ENCODE results near the gene CTPS1.

The CTPS1 gene, protein sequence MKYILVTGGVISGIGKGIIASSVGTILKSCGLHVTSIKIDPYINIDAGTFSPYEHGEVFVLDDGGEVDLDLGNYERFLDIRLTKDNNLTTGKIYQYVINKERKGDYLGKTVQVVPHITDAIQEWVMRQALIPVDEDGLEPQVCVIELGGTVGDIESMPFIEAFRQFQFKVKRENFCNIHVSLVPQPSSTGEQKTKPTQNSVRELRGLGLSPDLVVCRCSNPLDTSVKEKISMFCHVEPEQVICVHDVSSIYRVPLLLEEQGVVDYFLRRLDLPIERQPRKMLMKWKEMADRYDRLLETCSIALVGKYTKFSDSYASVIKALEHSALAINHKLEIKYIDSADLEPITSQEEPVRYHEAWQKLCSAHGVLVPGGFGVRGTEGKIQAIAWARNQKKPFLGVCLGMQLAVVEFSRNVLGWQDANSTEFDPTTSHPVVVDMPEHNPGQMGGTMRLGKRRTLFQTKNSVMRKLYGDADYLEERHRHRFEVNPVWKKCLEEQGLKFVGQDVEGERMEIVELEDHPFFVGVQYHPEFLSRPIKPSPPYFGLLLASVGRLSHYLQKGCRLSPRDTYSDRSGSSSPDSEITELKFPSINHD

DNA sequence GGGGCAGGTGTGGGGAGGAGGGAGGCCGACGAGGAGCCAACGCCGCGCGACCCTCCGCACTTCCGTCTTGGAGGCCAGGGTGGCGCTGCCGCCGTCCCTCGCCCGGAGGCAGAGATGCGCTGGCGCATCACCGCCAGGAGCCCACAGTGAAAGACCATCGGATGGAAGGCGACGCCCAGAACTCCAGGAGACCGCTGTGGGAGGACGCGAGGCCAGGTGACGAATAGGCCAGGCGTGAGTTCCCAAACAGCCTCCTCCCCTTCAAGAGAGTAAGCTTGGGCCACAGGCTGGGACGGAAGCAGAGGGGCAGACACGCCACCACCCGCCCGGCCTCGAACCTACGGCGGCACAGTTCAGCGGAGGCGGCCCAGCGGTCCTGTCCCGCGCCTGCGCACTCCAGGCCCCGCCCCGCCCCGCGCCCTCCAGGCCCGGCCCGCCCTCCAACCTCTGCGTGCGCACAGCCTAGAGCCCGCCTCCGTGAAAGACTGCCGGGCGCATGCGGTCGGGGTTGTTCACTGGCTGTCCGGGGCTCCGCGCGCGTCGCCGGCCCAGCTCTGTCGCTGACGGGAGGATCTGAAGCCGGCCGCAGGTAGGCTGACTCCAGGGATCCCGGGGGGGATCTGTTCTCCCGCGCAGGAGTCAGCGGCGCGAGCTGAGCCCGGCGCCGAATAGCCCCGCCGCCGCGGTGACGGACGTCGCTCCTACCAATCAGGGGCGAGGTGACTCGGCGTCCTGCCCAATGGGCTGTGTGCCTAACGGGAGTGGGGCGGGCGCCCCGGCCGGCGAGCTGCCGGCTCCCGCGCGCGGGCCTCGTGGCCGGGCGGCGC lies at the start of gene CTPS1:
TSS of gene CTPS1 (plus strand) at position 456 of the 827 bp plus-strand sequence. CDS start 3,595 bp downstream, outside the sequence.
- DNase-seq, result peak; percentile 85 to 90

DNA sequence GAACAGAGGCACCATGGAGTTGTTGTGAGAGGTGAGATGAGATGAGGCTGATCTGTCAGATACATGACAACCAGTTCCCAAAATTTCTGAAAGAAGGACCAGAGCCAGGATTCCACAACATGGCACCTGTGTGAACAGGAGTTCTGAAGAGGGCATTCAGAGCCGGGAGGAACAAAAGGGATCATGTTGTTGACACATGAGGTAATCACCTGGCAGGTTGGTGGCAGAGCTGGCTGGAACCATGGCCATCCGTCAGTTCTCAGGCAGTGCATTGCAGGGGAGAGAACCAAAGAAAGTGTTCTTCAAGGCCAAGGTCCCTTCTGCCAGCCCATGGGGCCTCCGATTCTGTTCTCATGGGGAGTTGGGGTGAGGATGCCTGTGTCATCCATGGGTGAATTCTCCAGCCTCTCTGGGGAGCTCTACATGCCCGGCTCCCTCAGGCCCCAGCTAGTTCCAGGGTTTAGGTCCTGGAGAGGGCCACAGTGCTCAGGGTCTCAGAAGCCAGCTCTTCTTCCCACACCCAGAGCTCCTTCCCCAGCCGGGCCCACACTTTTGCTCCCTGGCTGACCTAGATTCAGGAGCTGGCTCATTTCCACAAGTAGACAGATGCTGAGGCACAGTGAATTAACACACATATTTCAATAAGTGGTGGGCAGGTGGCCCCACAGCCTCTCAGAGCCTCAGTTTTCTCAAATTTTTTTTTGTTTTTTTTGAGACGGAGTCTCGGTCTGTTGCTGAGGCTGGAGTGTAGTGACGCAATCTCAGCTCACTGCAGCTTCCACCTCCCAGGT lies 49.1 kb upstream of the CTPS1 start:
- DNase-seq, result no peak

DNA sequence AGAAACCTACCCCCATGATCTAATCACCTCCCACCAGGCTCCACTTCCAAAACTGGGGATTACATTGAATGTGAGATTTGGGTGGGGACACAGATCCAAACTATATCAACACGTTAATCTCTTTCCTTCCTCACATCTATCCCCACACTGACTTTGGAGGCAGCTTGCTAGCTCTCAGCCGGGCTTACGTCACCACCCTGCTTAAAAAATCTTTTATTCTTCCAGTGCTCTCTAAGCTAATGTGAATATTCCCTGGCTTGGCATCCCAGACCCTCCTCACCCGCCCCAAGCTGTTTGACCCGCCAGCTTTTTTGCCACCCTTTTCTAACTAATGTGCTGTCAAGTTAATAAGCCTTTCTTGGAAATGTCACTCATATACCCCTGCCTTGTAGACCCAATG lies 47.9 kb upstream of the CTPS1 start:
- DNase-seq, result no peak

DNA sequence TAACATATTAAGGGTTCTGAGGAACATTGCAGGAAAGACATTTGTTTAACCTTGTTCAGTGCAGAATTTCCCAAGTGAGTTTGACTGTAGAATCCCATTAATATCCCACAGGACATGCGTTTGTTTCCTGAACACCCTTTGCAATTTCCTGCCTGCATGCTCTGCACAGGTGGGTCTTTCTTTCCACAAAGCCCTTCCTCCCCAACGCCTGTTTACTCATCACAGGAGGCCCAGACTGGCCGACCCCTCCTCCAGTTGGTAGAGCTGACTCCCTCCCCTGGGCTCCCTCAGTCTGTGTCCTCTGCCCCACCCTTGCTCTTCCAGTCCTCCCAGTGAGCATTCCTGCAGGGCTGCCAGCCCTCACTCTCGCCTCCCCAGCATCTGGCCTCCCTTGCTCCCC lies 47.5 kb upstream of the CTPS1 start:
- DNase-seq, result no peak

DNA sequence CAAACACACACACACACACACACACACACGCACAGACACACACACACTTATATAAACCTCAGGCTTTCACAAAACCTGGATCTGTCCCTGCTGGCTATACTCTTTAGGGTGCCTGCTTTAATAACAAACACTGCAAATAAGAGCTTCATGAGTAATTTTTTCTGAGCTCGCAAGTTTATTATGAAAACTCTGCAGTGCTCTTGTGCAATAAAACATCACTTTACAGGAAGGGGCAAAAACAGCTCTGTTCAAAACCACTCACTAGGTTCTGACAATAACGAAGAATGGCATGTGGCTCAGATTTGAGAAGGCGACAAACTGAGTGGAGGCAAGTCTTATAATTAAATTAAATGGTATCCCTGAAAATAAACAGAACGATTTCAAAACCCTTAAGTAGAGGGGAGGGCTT lies 42.6 kb upstream of the CTPS1 start:
- DNase-seq, result no peak

DNA sequence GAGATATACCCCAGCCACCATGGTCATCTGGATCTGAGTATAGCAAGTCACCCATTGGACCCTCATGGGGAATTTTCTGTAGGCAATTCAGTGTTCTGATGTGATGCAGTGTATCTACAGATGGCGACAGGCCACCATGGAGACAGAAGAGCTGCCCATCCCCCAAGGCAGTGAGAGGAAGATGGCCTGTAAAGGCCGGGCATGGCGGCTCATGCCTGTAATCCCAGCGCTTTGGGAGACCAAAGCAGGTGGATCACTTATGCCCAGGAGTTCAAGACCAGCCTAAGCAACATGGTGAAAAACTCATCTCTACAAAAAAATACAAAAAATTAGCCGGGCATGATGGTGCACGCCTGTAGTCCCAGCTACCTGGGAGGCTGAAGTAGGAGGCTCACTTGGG lies 41.1 kb upstream of the CTPS1 start:
- no peak for DNase-seq

DNA sequence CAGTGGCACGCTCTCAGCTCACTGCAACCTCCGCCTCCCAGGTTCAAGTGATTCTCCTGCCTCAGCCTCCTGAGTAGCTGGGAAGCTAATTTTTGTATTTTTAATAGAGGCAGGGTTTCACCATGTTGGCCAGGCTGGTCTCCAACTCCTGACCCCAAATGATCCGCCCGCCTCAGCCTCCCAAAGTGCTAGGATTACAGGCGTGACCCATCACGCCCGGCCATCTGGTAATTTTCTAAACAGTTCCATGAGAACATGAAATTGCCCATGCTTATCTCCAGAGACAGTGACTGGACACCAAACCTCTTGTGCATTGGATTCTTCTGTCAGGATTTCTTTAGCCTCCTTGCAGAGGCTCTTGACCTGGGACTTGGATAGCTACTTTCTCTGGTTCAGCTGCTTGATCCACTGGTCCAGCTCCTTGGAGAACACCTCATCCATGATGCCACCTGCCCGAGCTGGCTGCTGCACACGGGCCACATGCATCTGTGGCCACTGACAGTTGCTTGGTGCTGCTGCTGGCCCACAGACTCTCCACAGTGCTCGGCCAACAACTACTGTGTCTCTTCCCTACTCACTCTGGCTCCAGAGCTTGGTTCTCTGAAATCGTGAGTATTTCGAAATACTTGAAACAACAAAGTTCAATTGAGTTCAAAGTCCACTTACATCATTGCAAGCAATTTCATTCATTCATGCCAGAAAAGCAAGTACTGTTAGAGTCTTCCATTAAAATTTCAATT lies 40.0 kb upstream of the CTPS1 start:
- DNase-seq, result no peak

DNA sequence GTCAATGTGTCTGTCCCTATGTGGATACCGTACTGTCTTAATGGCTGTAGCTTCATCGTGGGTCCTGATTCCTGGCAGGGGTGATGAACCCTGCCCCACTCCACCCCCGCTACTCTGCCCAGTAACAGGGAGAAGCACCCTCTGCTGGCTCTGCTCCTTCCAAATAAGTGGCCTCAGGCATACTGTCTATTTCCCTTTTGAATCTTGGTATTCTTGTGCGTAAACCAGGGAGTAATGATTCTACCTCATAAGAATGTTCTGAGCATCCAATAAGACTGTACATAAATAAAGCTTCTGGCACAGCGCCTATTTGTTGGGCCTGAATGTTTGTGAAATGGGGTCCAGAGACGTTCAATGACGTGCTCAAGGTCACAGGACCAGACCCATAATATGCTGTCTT lies 35.2 kb upstream of the CTPS1 start:
- DNase-seq, result no peak

DNA sequence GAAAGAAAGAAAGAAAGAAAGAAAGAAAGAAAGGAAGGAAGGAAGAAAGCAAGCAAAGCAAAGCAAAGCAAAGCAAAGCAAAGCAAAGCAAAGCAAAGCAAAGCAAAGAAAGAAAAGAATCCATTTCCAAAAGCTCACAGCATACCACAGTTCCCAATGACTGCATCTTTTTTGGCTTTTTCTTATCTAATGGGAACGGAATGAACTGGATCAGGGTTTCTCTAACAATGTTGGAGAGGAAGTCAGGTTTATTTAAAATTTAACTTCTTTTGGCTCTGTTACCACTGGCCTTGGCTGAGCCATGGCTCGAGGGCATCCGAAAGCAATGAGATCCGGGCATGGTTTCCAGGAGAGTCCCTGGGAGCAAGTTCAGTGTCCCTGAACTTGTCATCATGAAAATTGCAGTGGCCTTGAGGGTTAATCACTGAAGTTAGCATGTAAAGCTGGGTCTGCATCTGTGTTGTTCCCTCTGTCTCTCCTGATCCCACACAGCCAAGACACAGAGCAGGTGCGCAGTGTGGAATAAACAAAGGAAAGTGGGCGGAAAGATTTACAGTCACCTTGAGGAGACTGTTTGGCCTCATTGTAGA lies 34.6 kb upstream of the CTPS1 start:
- no peak for DNase-seq

DNA sequence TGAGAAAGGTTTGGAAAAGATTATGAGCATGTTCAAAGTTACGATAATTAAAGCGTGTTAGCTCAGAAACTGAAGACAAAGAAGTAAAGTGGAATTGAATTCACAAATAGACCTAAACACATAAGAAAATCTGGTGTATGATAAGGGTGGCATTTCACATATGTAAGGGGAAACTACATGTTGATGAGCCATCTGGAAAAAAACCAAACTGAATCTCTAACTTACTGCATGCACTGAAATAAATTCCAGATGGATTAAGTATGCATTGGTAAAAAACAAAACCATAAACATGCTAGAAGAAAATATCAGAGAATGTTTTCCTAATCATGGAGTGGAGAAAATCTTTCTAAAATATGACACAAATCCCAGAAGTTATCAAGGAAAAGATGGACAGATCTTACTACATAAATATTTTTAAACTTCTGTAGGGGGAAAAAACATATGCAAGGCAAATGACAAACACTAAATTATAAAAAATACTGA lies 34.0 kb upstream of the CTPS1 start:
- no peak for DNase-seq

DNA sequence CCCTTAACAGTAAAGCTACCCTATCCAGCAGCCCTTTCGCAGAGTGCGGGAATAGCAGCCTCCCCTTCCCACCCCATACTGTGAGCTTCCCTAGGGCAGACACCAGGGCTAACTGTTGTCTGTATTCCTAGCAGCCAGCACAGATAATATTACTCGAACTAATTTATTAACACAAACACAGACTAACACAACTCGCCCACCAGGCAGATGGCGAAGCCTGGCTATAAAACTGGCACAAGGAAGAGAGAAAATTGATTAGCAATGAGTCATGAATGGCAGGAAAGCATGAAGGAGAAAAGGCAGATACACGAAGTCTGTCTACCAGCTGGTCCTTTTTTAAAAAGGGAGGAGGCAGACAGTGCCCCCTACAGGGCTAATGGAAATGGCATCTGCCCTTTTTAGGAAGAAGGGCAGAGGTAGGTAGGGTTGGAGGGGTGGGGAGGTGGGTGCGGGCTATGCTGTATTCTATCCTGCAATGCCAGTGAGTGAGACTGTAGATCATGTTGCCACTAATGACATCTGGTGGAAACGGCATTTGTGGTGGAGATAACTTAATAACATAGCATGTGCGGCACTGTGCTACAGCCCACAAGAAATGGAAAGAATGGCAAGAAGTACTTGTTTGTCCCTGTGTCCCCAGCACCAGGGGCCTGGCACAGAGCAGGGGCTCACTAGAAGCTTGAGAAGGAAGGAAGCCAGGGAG lies 30.6 kb upstream of the CTPS1 start:
- peak in 1 of 2 experiments; percentile 14 for DNase-seq

DNA sequence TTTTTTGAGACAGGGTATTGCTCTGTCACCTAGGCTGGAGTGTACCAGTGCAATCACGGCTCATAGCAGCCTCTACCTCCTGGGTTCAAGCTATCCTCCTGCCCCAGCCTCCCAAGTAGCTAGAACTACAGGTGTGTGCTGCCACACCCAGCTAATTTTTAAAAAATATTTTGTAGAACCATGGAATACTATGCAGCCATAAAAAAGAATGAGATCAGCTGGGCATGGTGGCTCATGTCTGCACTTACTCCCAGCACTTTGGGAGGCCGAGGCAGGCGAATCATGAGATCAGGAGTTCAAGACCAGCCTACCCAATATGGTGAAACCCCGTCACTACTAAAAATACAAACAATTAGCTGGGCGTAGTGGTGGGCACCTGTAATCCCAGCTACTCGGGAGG lies 29.9 kb upstream of the CTPS1 start:
- no peak for DNase-seq

DNA sequence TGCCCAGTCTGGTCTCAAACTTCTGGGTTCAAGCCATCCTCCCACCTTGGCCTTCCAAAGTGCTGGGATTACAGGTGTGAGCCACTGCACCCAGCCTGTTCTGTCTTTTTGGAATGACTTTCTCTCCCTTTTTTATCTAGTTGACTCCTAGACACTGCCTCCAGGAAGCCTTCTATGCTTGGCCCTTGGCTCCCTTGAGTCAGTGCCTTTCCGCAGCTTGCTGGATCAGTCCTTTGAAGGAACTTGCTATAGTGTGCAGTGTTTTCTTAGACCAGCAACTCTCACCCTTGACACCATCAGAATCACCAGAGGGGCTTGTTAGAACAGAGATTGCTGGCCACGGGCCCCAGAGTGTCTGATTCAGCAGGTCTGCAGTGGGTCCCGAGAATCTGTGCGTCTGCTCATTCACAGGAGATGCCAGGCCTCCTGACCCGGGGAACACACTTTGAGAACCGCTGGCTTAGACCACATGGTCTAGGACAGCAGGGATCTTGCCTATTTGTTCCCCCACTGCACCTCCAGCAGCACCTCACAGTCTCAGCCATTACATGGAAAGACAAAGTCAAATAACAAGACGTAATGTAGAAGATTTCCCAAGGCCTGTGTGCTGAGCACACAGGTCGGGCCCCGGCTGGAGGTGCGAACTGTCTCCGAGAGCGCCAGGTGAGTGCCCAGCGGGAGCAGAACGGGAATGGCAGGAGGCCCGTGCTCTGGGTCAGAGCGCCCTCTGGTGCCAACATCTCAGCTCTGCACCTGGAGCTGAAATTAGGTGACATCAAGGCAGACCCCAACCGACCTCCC lies 27.4 kb upstream of the CTPS1 start:
- peak; percentile 16 to 51 for DNase-seq

DNA sequence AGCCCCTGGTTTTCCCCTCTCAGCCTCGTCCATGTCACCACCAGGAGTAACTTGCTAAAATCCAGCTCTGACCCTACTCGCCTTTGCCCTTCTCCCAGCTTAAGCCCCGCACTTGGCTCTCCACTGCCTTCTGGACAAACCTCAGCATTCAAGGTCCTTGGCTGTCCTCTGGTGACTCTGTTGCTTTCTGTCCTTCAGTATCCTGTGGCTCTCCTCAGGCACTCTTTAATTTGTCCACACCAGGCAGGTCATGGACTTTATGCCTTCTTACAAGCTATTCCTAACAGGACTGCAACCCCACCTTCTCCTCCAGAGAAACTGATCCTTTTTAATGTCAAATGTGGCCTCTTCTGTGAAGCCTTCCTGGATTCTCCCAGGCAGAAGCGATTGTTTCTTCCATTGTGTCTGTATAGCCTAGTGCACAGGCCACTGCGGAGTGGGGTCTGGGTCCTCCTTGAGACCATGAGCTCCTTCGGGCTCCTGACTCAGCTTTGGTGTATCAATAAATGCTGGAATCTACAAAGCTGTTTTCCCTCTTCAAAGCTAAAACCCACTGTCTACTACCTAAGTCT lies 26.7 kb upstream of the CTPS1 start:
- no peak for DNase-seq

DNA sequence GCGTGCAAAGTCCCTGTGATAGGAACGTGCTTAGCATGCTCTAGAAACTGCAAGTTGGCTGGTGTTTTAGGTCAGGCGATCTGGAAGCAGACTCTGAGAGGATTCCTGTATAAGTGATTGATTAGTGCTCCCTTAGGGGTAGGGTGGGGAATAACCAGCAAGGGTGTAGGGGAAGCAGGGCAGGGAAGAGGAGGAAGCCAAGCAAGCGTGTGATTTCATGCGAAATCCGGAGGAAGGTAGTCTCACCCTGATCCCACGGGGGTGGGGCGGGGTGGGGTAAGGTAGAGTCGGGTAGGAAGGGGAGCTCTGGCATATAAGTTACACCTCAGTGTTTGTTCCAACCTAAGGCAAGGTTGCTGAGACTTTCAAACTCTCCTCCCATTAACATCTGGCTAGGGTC lies 24.9 kb upstream of the CTPS1 start:
- DNase-seq, result no peak

DNA sequence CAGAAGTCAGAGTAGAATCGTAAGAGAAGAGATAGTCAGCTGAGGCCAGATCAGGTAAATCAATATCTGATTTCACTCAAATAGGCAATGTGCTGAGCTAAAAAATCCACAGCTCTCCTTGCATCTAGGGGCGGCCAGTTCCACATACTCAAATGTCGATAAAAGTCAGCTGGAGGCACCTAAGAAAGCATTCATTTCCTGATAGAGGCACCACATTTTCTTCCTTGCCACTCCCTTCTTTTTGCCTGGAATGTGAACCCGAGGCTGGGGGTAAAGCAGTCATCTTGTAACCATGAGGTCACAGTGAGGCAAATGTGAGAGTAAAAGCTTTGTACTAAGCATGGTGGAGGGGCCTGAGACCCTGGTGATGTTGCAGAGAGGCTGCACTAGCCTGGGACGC lies 24.2 kb upstream of the CTPS1 start:
- DNase-seq, result no peak

DNA sequence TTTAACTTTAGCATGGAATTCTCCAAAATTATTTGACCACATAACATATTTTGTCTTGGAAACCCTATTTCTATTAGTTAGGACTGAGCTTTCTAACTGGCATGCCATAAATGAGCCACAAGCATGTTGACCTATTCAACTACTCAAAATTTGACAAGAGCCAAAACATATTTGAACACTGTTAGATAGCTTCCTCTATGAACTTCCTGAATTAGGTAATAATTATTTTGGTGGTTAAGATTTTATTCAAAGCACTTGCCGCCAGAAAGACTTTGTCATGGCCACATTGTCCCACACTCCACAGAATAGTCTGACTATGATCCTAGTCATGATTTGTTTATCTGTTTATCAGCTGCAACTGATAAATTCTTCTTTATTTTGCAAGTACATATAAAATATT lies 23.1 kb upstream of the CTPS1 start:
- no peak for DNase-seq

DNA sequence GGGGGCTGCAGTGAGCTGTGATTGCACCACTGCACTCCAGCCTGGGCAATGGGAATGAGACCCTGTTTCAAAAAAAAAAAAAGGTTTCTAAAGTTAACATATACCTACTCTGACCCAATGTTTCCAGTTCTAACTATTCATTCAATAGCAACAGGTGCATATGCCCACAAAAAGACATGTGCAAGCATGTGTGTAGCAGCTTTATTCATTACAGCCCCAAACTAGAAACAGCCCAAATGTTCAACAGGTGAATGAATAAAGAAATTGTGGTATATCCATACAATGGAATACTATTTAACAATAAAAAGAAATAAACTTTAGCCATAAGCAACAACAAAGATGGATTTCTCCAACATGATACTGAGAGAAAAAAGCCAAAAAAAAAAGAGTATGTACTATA lies 21.3 kb upstream of the CTPS1 start:
- DNase-seq, result no peak

DNA sequence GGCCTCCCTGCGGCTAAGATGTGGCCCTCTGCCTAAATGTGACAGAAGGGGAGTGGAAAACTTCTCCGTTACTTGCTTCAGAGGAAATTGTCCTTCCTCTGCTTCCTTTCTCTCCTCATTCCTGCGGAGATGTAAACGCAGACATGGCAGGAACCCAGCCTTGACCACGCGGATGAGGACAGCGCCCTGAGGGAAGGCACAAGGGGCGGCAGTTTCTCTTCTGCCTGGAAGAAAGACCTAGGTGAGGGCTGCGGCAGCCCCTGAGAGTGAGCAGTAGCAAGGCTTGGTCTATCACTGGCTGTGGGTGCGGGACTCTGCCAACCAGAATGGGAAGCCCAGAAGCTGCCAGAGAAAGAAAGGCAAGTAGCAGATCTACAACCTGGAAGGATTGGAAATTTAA lies 14.0 kb upstream of the CTPS1 start:
- no peak for DNase-seq

DNA sequence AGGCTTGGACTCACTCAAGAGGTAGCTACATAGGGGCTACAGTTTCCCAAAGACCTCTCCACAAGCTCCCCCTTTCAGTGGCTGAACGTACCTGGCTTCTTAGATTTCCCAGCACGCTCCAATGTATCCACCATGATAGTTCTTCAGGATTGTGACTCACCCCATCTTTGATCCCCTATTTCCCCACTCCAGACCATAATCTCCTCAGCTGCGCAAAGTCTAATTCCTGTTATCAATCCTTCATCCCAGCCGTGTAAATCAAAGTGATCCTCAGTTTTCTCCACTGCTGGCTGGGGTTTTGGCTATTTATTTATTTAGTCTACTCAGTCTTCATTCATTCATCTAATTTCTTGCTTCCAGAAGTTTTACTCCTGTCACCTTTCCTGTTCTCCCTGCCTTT lies 13.1 kb upstream of the CTPS1 start:
- DNase-seq, result no peak
